ENCODE data around the gene CLCN1.

DNA sequence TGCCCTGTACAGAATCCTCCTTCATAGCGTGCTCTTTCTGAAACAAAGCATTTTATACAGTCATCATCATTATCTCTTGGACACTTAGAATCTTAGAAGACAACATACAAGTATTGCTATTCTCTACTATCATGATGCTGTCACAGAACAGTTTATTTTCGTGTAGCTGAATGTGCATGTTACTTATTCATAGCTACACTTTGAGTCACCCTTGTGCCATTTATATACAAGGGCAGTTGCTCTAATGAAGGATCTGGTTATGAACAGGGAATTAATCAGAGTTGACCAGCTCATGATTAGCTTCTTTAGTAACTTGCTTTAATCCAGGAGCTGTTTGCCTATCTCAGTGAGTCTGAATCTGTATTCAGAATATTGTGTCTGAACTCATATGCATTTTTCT, 16.6 kb upstream of the CLCN1 start:
- TF ChIP-seq POLR2A (IDR thresholded peaks at IDR 0.05; ENCODE audit: low read length) (no peak), GATA1 (IDR thresholded peaks at IDR 0.05; ENCODE audit: low read depth, low read length) (no peak)

Measured in erythroblast (primary cell).